Femur (tissue), 1 donor: ENCODE data around the gene KRTAP2-4.
A peak's percentile ranks its signal among the peaks of the same experiment; 100 is the strongest.
"Not testable (repeated sequence)": the region's sequence is repeated elsewhere in the genome, so short reads cannot be mapped to it uniquely, and the experiment has no call there.

Experiments used
- DNase-seq: peaks from one replicate; pipeline ENCODE4 v3.0.0-alpha.2; 2017

KRTAP2-4 gene

DNA sequence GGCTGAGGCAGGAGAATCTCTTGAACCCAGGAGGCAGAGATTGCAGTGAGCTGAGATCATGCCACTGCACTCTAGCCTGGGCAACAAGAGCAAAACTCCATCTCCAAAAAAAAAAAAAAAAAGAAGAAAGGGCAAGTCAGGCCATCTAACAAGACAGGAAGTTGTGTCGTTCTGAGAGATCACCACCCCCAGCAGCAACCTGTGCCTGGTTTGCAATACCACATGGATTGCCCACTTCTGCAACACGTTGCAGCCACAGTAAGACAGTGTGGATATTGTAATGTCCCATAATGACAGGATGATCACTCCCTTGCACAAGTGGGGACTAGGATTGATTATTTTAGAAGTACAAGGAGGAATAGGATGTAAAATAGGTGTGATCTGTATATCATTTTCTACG is 3.4 kb upstream of the KRTAP2-4 start:
- no peak for DNase-seq

GRCh38 chr17:41067281-41067680 is 1.6 kb upstream of the KRTAP2-4 start:
- DNase-seq, result no peak

DNA sequence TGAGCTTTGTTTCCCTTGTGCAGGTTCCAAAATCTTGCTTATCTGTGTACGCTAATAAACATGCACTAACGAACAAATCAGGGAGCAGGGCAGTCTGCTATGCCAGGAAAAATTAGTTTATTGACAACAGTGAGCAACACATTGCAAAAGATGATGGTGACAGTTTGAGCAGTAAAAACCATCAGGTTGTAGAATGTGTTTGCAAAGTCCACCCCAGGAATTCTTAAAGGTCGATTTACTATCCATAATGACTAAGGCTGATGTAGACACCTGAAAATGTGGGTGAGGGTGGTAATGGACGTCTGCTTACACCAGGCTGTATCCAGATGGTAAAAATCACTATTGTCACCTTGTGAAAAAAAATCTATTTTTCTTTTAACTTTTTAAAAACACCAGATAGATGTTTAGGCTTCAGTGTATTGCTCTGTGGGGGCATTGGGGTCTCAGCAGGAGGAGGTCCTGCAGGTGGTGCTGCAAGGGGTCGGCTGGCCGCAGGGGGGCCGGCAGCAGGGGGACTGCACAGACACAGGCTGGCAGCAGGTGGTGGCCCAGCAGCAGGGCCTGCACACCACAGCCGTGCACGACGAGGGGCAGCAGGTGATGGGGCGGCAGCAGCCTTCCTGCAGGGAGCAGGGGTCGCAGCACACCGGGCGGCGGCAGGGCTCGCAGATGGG is 526 bp downstream of the KRTAP2-4 start:
- DNase-seq, result not testable (repeated sequence)

DNA sequence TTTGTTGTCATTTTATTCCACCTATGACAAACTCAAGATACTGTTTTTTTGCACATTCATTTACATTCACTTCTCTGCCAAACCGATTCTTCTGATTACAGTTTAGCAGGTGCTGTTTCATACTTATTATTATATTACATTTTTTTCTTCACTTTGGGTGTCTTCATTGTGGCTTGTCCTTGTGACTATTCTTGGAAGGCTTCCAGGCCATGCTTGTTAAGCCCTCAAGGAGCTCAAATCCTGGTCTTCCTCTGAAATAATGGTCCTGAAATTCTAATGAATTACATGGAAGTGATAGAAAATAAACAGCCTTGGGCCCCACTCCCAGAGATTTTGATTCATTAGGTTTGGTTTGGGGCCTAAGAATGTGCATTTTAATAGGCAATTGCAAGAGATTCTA is 1.4 kb downstream of the KRTAP2-4 start:
- no peak for DNase-seq

- DNase-seq, result no peak
These were observed 2.2 kb downstream of the KRTAP2-4 start for GRCh38 chr17:41063449-41063848.

DNA sequence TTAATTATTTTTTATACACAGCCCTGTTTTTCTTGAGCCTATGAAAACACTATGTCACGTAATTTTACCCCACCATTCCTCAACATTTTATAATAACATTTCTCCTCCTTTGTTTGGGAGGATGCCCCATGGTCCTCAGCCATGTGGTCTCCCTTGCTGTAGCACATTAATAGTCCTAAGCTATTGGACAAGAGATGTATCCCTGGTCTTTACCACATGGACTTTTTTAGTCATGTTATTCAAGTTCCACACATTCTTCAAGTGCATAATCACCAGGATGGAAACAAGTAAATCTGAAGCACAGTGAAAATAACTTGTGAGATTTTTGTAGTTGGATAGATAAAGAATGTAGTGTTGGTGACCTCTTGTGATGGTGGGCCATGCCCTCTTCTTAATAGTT is 3.7 kb downstream of the KRTAP2-4 start:
- no peak for DNase-seq

DNA sequence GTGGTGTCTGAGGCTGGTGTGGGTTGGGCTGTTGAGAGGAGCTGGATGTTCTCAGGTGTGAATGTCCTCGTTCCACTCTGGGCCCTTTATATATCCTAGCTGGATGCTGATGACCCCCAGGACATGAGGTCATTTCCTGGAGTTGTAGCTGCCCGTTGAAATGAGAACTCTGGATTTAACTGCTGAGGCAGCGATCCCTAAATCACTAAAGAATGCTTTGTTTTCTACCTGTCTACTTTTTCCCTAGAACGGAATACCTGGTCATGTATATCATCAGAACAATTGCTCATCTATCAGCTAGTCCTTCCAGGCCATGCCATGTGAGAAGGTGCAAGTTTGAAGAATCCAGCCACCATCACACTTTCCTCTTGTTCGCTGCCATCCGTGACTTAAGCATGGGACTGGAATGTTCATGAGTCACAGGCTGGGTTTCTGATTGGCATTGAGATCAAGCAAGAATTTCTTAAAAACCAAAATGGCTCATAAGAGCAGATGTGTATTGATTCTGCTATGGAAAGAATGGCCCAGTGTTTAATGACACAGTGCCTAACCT is 5.6 kb downstream of the KRTAP2-4 start, which contains the start of gene KRTAP2-3:
Gene KRTAP2-3, minus strand, starts transcription at position 63 of the 553 bp plus-strand sequence. CDS start 64 bp downstream, outside the sequence.
- DNase-seq, result no peak

GRCh38 chr17:41059276-41060051 is 6.2 kb downstream of the KRTAP2-4 start:
- not testable (repeated sequence) for DNase-seq

DNA sequence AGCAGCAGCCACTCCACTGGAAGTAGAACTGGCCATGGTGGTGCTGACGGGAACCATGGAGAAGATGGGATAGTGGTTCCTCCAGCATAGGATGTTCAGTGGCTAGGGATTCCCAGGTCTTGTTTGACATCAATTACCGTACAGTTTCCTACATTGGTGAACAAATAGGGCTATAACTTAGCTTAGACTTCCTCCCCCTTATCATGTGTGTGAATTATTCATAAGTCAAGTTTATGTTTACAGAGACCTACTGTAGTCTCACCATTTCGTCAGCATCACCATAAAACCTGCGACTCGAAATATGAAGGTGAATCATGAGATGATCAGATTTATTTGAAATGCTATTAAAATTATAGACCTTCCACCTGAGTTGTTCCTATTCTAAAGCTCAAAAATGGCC is 6.9 kb downstream of the KRTAP2-4 start:
- no peak for DNase-seq

DNA sequence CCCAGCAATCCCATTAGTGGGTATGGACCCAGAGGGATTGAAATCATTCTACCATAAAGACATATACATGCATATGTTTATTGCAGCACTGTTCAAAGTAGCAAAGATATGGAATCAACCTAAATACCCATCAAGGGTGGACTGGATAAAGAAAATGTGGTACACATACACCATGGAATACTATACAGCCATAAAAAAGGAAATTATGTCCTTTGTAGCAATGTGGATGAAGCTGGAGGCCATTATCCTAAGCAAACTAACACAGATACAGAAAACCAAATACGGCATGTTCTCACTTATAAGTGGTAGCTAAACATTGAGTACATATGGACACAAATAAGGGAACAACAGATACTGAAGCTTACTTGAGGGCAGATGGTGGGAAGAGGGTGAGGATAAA is 8.1 kb downstream of the KRTAP2-4 start:
- DNase-seq, result no peak

DNA sequence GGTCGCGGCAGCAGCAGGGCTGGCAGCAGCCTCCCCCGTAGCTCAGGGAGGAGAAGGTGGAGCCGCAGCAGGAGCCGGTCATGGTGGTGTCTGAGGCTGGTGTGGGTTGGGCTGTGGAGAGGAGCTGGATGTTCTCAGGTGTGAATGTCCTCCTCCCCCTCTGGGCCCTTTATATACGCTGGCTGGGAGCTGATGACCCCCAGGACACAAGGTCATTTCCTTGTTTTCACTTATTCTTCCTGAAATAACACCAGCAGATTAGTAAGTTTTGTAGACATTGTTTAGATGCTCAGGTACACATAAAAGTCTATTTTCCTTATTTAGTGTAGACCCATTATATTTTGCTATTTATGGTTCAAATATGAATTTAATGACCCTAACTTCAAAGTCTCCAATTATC is 10.5 kb downstream of the KRTAP2-4 start, which contains the start of gene KRTAP2-2:
Gene KRTAP2-2, minus strand, starts transcription at position 101 of the 400 bp plus-strand sequence. Its CDS starts 19 bp downstream, at position 82.
- not testable (repeated sequence) for DNase-seq

GRCh38 chr17:41054556-41054955 is 11.1 kb downstream of the KRTAP2-4 start:
- not testable (repeated sequence) for DNase-seq

- no peak for DNase-seq
These were observed 11.7 kb downstream of the KRTAP2-4 start for GRCh38 chr17:41054025-41054424.

GRCh38 chr17:41052566-41052965 is 13.1 kb downstream of the KRTAP2-4 start:
- no peak for DNase-seq

- DNase-seq, result no peak
These were observed 16.6 kb downstream of the KRTAP2-4 start for GRCh38 chr17:41049110-41049509.

- no peak for DNase-seq
These were observed 17.2 kb downstream of the KRTAP2-4 start for GRCh38 chr17:41048441-41048840.

- DNase-seq, result not testable (repeated sequence)
These were observed 18.8 kb downstream of the KRTAP2-4 start, which contains the start of gene KRTAP2-1 for GRCh38 chr17:41046735-41047465. Gene KRTAP2-1 (minus strand): TSS chr17:41047316. CDS start chr17:41047267, 49 bp downstream.

GRCh38 chr17:41042953-41043352 is 22.7 kb downstream of the KRTAP2-4 start:
- no peak for DNase-seq

DNA sequence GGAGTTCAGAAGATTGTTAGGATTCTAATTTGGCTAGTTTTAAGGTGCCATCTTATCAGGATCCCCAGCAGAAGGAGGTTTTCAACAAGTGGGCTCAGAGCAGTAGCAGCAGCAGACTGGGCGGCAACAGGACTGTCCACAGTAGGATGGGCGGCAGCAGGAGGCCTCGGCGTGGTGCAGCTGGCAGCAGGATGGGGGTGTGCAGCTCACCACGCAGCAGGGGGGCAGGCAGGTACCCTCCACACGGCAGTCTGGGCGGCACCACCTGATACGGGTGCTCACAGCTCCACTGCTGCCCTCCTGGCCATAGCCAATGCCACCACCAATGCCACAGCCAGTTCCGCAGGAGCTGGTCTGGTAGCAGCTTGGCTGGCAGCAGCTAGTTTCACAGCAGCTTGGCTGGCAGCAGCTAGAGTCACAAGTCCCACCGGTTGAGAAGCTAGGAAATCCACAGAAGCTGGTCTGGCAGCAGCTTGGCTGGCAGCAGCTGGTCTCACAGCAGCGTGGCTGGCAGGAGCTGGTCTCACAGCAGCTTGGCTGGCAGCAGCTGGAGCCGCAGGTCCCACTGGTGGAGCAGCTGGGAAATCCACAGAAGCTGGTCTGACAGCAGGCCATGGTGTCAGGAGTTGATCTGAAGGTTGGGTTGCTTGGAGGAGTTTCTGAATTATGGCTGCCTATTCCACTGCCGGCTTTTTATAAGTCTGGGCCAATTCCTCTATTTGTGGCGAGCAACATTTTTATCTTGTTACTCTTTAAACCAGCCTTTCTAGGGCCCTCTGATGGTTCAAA is 24.7 kb downstream of the KRTAP2-4 start, which contains the start of gene KRTAP1-1:
Gene KRTAP1-1, minus strand, starts transcription at position 668 of the 789 bp plus-strand sequence. Its CDS starts 53 bp downstream, at position 615.
- DNase-seq, result peak; percentile 59

DNA sequence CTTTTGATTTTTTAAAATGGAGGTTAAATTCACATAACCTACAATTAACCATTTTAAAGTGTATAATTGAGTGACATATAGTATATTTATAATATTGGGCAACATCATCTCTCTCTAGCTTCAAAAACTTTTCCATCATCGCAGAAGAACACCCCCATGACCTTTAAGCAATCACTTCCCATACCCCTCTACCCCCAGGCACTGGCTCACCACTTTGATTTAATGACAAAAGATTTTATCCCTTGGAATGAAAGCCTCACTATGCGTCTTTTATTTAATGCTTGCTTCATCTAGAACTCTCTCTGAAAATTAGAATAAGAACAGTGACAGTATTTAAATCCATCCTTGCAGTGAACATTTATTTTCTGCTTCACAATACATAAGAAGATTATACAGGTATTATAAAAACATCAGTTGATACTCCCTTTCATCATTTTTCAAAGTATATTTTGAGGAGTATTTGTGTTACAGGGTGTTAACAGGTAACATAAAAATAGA is 27.8 kb downstream of the KRTAP2-4 start:
- no peak for DNase-seq

- peak; percentile 38 for DNase-seq
These were observed 31.2 kb downstream of the KRTAP2-4 start, which contains the start of gene KRTAP1-3 for GRCh38 chr17:41034346-41034935. Gene KRTAP1-3 (minus strand): TSS chr17:41034874. CDS start chr17:41034821, 53 bp downstream.
